Left renal pelvis (tissue), 4 donors: ENCODE data around the gene CRYBG1. TPM values are rescaled to one million over a fixed set of nuclear protein-coding genes. Genes with fewer than 3 reads are reported as not detected.

ENCODE experiments used
- DNase-seq, 4 donors: peaks; one replicate each; pipeline ENCODE4 v3.0.0-alpha.2; 2013; ENCODE audit warnings: low read depth in 4 of 4, low spot score in 3 of 4
- polyA plus RNA-seq, 4 donors: library from polyadenylated mRNA; unstranded; fragments of 120-200 nt; gene quantifications; one replicate each; pipeline ENCODE4 v1.2.1, GENCODE V29; 2013; ENCODE audit not compliant: insufficient read length in 4 of 4

CRYBG1 gene
- 10 to 100 TPM in 3 of 4 donors, 1 to 10 TPM in 1; 2.7 to 33.3 (median 29.7) TPM for polyA plus RNA-seq

GRCh38 chr6:106360410-106360988, at the start of gene CRYBG1:
Gene CRYBG1, plus strand, starts transcription at chr6:106360717. Its CDS starts 192 bp downstream, at chr6:106360909.
- DNase-seq = peak; percentile 27 to 59 (median 48)

- DNase-seq = no peak
Measured at GRCh38 chr6:106315765-106316374, 44.6 kb upstream of the CRYBG1 start.

DNA sequence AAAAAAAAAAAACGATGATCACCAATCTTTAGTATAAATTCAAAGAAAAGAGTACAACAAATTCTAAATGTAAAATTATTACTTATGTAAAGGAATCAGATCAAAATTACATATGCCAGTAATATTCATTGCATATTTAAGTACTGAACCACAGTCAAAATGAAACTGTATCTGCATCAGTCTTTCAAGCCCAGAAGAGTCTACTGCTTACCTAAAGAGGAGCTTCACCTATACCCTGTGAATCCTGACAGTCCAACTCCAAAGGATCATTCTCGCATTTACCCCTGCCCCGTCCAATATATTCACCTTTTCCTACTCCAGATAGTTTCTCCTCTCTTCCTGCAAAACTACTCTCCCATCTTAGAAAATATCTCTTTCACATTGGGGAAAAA, 44.1 kb upstream of the CRYBG1 start:
- DNase-seq = no peak

DNA sequence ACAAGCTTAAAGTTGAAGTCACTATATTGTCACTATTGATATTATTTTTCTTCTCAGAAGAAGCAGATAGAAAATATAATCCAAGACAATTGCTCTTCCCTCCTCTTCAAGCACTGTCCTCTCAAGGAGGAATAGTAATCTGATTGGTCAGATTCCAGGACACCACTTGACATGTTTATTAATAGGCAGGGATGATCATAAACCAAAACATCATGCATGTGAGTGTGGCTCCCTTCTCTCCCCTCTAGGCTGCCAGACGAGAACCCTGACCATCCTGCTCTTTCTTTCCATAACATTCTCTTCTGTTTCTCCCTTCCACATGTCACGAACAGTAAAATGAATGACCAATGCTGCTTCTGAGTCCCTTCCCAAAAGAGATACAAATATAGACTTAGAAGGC, 42.5 kb upstream of the CRYBG1 start:
- DNase-seq = no peak

DNA sequence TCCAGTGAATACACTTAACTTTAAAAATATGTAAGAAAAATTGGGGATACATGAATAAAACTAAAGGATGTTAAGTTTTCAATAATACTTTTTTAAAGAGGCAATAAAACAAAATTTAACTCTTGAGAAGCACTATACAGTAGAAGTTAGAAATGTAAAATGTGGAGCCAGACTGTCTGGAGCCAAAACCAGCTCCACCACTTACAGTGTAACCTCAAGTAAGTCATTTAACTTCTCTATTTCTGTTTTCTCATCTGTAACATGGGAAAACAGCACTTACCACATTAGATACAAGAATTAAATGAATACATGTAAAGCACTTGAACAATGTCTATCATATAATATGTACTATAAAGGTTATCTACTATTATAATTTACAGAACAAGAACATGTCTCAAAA, 41.7 kb upstream of the CRYBG1 start:
- no peak for DNase-seq

- DNase-seq = no peak
Measured at GRCh38 chr6:106321940-106322339, 38.6 kb upstream of the CRYBG1 start.

GRCh38 chr6:106324726-106325335, 35.7 kb upstream of the CRYBG1 start:
- peak in 1 of 4 donors; percentile 3 for DNase-seq

- DNase-seq = peak; percentile 94 to 98 (median 96)
Measured at GRCh38 chr6:106325336-106326178, 35.0 kb upstream of the CRYBG1 start, which contains the start of gene ATG5. Gene ATG5, minus strand, starts transcription at chr6:106325760. Its CDS starts 9,552 bp downstream, at chr6:106316208.

DNA sequence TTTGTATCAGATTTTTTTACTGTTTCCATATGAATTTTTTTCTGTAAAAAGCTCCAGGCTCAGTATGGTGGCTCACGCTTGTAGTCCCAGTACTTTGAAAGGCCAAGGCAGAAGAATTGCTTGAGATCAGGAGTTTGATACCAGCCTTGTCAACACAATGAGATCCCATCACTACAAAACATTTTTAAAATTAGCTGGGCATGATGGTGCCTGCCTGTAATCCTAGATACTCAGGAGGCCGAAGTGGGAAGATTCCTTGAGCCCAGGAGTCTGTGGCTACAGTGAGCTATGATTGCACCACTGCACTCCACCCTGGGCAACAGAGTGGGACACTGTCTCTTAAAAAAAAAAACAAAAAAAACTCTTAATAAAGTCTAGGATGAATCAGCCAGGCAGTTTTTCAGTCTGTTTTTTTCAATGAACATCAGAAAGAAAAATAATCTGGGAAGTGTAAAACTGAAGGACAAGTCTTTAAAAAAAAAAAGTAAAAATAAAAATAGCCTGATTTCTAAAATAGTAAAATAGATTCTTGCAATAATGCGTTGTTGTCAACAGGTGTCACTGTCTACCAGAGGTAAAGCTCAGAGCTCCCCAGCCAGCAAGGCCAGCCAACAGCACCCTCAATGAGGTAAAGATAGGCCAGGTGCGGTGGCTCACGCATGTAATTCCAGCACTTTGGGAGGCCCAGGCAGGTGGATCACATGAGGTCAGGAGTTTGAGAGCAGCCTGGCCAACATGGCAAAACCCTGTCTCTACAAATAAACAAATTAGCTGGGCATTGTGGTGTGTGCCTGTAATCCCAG, 25.7 kb upstream of the CRYBG1 start:
- peak in 1 of 4 donors; percentile 16 for DNase-seq

- no peak for DNase-seq
Measured at GRCh38 chr6:106339334-106340029, 21.0 kb upstream of the CRYBG1 start.

DNA sequence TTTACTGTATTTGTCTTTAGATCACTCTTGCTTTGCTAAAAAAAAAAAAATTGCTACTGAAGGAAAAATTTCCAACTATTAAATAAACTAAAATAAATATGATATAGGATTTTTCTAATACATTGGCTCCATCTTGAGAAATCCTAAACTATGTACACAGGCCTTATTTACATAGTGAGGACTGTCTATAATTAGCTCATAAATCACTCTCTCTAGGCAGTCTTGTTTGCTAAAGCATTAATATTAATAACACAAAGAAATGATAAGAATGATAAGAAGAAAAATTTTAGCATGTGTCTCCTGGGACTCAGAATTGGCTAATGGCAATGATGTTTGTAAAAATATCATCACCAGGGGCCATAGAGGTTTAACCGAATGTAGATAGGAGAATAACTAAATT, 13.3 kb upstream of the CRYBG1 start:
- DNase-seq = no peak

GRCh38 chr6:106356378-106356777, 4.1 kb upstream of the CRYBG1 start:
- no peak for DNase-seq

- DNase-seq = no peak
Measured at GRCh38 chr6:106359959-106360409, 533 bp upstream of the CRYBG1 start.

DNA sequence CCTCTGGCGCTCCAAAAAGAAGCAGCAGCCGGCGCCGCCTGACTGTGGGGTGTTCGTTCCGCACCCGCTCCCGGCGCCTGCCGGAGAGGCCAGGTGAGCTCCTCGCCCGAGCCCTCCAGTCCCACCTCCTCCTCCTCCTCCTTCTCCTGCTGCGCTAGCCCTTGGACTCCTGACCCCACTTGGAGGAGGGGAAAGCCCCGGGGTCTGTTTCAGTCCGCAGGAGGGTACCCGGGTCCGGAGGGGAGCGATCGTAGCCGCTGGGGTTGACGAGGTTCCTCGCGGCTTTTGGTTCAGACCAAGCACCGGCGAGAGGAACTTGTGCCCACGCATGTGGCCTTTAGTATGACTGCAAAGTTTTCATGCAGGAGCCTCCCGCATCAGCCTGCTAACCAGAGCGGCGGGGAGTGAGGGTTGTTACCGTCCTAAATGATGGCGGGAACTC, 493 bp downstream of the CRYBG1 start:
- peak in 1 of 4 donors; percentile 5 for DNase-seq

DNA sequence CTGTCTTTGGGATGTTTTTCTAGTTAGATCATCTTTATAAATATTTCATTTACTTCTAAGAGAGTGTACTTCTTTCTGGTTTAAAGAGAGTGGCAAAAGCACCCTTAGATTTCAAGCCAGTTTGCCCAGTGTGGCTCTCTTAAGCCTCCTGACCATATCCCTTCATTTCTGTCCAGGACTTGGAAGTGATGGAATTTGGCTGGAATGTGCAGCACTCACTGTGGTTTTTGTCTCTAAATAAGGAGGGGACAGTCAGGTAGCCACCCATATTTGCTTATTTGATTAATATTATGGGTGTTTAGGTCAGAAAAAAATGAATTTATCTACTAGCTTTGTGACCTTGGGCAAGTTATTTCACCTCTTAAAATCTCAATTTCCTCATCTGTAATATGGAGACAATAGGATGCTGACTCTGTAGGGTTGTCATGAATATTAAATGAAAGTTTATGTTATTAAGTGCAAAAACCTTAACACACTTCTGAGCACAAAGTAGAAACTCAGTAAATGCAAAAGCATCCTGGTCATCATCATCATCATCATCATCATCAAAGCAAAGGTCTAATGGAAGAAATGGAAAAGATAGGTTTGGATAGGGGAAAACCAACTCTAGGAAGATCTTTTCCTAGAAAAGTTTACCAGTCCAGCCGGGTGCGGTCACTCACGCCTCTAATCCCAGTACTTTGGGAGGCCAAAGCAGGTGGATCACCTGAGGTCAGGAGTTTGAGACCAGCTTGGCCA, 3.1 kb downstream of the CRYBG1 start:
- no peak for DNase-seq

- no peak for DNase-seq
Measured at GRCh38 chr6:106369739-106370138, 9.2 kb downstream of the CRYBG1 start.

- DNase-seq = no peak
Measured at GRCh38 chr6:106370639-106371038, 10.1 kb downstream of the CRYBG1 start.

GRCh38 chr6:106372838-106373501, 12.5 kb downstream of the CRYBG1 start:
- DNase-seq = no peak
